ENCODE measurements around the gene TEX22. TPM values are rescaled to one million over a fixed set of nuclear protein-coding genes. Genes with fewer than 3 reads are reported as not detected.
A peak's percentile ranks its signal among the peaks of the same experiment; 100 is the strongest.

Gene TEX22
- total RNA-seq, 1 experiment from 2014 or later = not detected

DNA sequence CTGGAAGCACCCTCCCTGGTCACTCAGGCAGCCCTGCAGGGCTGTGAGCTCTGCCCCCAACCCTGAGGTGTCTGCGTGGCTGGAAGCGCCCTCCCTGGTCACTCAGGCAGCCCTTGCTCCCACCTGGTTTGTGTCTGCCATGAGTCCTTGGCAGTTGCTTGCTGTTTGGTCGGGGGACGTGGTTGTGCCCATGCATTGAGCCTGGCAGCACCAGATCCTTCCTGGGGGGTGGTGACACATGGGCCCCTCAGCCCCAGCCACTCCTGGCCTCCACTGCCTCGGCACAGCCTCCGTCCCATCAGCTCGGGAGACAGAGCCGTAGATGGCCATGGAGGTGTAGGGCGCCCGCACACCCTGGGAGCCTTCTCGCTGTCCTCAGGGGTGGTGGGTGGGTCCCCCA is 40.8 kb downstream of the TEX22 start:
- no peak for DNase-seq (ENCODE audit: low read depth)

- no peak for DNase-seq (ENCODE audit: low read depth)
These were observed 41.6 kb downstream of the TEX22 start for GRCh38 chr14:105439710-105440553.

- DNase-seq (ENCODE audit: low read depth) = no peak
These were observed 42.2 kb downstream of the TEX22 start for GRCh38 chr14:105440554-105440900.

- DNase-seq (ENCODE audit: low read depth) = no peak
These were observed 42.7 kb downstream of the TEX22 start for GRCh38 chr14:105440992-105441391.

- DNase-seq (ENCODE audit: low read depth) = no peak
These were observed 43.8 kb downstream of the TEX22 start for GRCh38 chr14:105442125-105442524.

DNA sequence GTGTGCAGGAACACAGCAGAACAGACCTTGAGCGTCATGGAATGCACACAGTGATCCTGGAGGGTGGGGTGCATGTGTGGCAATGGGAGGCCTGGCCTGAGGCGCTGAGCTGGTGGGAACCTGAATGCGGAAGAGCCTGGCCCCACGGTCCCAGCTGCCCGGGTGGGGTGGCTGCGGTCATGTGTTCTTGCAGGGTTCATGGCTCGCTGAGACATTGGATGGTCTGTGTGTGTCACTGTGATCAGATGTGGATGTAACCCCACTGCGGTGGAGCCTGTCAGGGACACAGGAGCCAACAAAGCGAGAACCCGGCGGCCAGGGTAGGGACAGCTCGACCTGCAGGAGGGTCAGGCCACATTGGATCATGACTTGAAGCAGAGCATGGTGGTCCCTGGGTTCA is 44.5 kb downstream of the TEX22 start:
- DNase-seq (ENCODE audit: low read depth) = no peak

DNA sequence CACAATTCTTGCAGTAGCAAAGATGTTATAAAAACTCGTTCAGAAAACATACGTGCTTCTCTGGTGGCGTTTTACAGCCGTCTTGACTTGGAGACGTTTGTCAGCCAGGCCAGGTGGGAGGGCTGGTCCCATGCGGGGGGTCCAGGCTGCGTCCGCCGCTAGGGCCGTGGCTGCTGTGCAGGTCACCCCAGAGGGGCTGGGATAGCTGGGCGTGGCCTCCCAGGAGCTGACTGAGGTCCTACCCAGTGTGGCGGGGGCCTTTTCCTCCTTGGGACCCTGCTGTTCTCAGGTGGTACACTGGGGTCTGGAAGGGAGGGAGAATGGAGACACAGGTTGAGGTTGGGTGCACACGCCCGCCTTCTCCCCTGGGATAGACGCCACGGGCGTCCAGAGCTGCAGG is 46.5 kb downstream of the TEX22 start:
- DNase-seq (ENCODE audit: low read depth) = no peak

DNA sequence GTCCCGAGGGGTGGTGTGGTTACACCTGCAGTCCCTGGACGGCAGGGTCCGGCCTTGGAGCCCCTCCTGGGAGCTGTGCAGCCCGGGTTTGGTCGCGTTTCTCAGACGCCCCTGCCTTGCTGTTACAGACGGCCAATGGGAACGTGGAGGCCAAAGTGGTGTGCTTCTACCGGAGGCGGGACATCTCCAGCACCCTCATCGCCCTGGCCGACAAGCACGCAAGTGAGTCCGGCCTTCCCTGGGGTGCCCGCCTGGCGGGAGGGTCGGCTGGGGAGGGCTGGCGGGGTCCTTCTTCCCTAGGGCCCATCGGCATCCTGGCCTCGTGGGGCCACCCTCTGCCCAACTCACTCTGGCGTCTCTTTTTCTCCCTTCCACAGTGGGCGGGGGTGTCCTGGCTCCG is 47.0 kb downstream of the TEX22 start:
- no peak for DNase-seq (ENCODE audit: low read depth)

- no peak for DNase-seq (ENCODE audit: low read depth)
These were observed 47.8 kb downstream of the TEX22 start for GRCh38 chr14:105445901-105446845.

DNA sequence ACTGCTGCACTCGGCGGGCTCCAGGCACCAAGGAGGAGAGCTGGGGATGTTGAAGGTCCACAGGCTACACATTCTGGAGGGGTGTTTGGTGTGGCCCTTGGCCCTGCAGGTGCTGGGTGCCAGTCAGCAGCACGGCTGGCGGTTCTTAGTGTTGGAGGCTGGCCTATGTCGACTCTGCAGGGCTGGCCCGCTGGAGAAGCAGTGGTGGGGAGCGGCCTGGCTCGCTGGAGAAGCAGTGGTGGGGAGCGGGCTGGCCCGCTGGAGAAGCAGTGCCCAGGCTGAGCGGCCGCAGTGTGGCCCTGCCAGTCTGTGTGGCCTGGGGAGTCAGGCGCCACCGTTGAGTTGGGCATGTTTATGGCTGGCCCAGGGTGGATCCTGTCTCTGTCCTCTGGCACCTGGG is 48.6 kb downstream of the TEX22 start:
- DNase-seq (ENCODE audit: low read depth) = no peak

DNA sequence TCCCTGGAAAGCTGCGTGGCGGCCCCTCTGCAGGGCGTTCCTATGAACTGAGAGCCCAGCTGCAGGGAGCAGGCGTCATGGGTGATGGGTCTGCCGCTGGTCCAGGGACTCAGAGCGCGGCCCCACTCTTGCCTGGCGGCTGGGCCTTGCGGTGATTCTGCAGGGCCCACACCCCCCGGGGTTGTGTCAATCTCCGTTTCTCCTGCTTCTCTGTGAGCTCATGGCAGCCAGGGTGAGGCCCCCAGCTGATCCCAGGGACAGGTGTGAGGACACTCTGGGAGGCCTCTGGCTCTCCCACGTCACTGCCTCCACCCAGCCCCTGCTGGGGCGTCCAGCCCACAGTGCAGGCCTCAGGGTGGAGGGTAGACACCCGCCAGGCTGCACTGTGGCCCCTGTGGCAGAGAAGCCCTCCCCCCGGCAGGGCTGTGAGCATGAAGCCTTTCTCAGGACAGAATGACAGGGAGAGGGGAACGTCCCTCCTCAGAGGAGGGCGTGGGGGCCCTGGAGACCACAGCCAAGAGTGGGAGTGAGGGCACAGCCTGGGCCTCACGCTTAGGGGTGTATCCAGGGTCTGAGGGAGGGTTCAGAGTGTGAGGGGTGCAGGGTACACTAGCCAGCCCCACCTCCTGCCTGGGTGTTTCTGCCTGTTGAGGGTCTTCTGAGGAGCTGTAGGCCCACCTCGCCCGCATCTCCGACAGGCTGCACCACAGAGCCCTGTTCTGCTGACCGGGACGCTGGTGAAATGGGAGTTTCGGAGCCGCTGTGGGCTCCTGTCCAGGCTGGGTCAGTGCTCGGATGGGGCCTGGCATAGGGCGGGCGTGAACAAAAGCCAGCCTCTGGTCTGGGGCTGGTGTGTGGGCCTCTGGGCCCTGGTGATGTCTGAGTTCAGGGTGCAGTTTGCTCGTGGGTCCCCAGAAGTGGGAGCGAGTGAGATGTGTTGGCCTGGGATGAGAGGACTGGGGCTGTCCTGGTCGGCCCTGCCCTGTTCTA is 49.6 kb downstream of the TEX22 start:
- DNase-seq (ENCODE audit: low read depth) = no peak

GRCh38 chr14:105448706-105449111 is 50.4 kb downstream of the TEX22 start:
- peak; percentile 24 for DNase-seq (ENCODE audit: low read depth)

- no peak for DNase-seq (ENCODE audit: low read depth)
These were observed 51.2 kb downstream of the TEX22 start for GRCh38 chr14:105449276-105450122.

- no peak for DNase-seq (ENCODE audit: low read depth)
These were observed 51.8 kb downstream of the TEX22 start for GRCh38 chr14:105450123-105450505.

GRCh38 chr14:105450864-105451720 is 52.8 kb downstream of the TEX22 start:
- no peak for DNase-seq (ENCODE audit: low read depth)

DNA sequence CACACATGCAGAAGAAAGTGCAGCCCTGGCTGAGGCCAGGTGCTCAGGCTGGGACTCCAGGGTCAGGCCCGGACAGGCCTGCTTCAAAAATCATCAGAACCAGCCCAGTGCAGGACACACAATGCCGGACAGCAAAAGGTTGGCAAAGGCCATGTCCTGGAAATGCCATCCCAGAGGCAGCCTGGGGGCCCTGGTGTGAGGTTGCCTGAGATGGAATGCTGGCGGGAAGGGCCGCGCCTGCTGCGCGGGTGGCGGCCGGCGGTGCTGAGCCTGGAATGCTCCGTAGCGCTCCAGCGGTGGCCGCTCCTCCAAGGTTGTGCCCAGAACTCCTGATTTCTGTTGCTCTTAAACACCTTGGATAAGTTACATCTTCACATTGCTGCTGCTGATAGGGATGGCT is 54.6 kb downstream of the TEX22 start:
- DNase-seq (ENCODE audit: low read depth) = no peak

- no peak for DNase-seq (ENCODE audit: low read depth)
These were observed 55.5 kb downstream of the TEX22 start for GRCh38 chr14:105453847-105454246.

DNA sequence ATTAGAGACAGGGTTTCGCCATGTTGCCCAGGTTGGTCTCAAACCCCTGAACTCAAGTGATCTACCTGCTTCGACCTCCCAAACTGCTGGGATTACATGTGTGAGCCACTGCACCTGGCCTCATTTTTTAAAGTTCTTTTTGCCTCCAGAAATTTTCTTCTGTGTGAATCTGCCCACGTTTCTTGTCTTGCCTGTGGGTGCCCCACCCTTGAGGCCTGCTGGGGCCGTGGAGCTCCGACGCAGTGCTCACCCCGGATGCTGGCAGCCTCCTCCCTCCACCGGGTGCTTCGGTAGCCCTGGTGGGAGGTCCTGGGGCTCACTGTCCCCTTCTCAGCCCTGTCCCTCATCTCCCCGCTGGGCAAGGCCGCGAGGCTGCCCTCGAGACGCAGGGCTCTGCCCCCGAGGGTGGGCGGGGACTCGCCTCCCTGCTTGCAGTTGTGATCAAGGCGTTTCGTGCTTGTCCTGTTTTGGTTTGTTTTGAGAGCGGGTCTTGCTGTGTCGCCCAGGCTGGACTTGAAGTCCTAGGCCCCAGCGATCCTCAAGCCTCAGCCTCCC is 56.8 kb downstream of the TEX22 start:
- no peak for DNase-seq (ENCODE audit: low read depth)

Data from RPMI7951 (cell line).